GM18873 (cell line): ENCODE measurements around the gene HSPG2.
"Not testable (repeated sequence)": the region's sequence is repeated elsewhere in the genome, so short reads cannot be mapped to it uniquely, and the experiment has no call there.

Experiments used
- ATAC-seq: cut with Tn5 transposase; IDR thresholded peaks from one replicate; pipeline ENCODE4 v1.9.1; 2021; ENCODE audit warnings: mild to moderate bottlenecking, moderate library complexity, moderate number of reproducible peaks; ENCODE audit not compliant: unreplicated experiment, low FRiP score

The HSPG2 gene

DNA sequence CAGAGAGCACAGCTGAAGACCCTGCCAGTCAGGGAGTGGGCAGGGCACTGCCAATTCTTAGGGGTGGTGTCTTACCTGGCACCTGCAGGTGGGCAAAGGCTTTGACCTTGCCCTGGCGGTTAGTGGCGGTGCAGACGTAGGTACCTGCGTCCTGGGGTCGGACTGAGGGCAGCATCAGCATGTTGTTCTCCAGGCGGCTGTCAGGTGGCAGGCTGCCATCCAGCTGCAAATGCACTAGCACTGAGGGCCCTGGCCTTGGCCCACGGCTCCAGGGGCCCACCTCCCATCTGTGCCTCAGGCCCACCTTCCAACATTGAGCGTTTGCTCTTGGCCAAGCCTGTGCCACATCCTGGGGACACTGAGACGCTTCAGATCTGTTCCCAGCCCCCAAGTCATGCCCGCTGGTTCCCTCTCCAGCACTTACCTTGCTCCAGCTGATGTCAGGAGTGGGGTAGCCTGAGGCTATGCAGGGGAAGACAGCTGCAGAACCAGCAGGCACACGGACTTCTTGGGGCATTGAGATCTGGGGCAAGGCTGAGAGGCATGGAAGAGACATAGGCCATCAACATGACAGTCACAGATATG lies 103.6 kb downstream of the HSPG2 start:
- no peak for ATAC-seq

GRCh38 chr1:21831454-21831970 lies 105.6 kb downstream of the HSPG2 start:
- no peak for ATAC-seq

- no peak for ATAC-seq
These were observed 106.2 kb downstream of the HSPG2 start for GRCh38 chr1:21830792-21831453.

DNA sequence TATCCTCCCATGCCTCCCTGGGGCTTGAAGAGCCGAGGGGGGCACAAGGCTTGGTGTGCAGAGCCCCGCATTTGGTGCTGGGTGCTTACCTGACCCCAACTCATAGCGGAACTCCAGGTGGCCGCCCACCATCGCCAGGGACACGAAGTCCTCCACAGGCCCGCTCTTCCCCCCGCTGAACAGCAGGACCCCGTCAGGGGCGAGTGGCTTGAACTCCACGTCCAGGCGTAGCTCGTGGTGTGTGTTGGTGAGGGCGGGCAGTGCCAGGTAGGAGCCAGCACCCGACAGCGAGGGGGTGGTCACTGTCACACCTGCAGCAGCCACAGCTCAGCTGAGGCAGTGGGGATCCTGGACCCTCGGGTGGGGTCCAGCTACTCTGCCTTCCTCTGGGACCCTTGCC lies 107.8 kb downstream of the HSPG2 start:
- no peak for ATAC-seq

DNA sequence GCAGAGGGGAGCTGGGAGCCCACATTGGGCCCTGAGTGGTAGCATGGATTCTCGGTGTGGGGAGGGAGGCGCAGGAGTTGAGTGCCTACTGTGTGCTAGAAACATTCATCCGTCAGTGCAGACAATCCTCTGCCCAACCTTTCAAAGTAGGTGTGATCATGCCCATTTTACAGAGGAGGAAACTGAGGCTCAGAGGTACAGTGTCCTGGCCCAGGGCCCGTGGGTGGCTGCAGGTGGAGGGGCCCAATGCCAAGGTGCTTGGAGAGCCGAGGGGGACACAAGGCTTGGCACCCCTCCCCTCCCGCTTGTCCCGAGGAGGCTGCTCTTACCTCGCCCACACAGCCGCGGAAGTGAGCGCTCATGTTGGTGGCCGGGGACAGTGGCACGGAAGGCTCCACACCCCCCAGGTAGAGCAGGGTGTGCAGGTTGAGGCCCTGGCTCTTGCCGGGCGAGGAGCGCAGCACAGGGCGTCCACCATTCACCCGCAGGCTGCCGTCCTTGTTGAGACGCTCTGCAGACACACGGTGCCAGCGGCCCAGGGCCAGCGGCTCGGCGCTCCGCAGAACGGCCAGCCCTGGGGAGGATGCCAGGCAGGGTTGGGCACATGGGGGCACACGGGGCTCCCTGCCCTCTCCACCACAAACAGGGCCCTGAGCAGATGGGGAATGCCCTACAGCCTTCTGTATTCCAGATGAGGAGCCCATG lies 108.5 kb downstream of the HSPG2 start:
- no peak for ATAC-seq

- ATAC-seq, result no peak
These were observed 109.0 kb downstream of the HSPG2 start for GRCh38 chr1:21828075-21828474.

DNA sequence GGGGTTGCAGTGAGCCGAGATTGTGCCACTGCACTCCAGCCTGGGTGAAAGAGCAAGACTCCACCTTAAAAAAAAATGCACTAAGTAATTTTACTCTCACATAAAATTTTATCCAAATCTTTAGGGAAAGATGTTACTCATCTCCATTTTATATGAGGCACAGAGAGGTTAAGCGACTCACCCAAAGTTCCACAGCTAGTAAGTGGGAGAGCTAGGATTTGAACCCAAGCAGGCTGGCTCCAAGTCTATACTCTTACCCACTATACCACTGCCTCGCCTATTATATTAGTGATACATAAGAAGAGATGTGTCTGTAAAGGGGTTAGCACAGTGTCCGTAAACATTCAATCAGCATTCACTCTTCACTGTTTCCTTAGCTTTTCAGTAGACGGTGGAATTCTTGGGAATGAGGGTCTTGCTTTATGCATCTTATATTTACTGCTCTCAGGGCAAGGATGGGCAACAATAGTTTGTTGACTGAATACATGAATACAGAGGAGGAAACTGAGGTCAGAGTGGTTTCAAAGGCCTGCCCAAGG lies 109.9 kb downstream of the HSPG2 start:
- no peak for ATAC-seq

GRCh38 chr1:21826694-21827093 lies 110.4 kb downstream of the HSPG2 start:
- ATAC-seq, result not testable (repeated sequence)

- no peak for ATAC-seq
These were observed 111.7 kb downstream of the HSPG2 start for GRCh38 chr1:21825393-21825792.

GRCh38 chr1:21824926-21825325 lies 112.2 kb downstream of the HSPG2 start:
- no peak for ATAC-seq

- ATAC-seq, result no peak
These were observed 113.0 kb downstream of the HSPG2 start for GRCh38 chr1:21823980-21824702.

GRCh38 chr1:21823206-21823979 lies 113.7 kb downstream of the HSPG2 start:
- ATAC-seq, result no peak

DNA sequence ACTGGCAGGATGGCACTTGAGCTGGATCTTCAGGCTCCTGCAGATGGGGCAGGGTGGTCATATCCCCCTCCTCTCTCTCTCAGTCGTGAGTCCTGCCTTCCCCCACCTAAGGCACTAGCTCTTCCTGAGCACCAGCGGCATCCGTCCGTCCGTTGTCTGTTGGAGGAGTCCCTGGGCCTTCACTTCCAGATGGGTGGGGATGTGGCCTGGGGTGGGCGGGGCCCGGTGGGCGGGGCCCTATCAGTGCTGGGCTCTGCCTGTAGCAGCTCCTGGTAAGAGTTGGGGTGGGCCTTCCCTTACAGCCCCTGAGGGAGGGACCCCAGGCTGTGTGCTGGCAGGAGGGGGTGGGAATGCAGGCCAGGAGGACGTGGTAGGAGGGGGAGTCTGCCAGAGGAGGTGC lies 114.8 kb downstream of the HSPG2 start:
- no peak for ATAC-seq

- no peak for ATAC-seq
These were observed 115.6 kb downstream of the HSPG2 start for GRCh38 chr1:21821385-21822019.

DNA sequence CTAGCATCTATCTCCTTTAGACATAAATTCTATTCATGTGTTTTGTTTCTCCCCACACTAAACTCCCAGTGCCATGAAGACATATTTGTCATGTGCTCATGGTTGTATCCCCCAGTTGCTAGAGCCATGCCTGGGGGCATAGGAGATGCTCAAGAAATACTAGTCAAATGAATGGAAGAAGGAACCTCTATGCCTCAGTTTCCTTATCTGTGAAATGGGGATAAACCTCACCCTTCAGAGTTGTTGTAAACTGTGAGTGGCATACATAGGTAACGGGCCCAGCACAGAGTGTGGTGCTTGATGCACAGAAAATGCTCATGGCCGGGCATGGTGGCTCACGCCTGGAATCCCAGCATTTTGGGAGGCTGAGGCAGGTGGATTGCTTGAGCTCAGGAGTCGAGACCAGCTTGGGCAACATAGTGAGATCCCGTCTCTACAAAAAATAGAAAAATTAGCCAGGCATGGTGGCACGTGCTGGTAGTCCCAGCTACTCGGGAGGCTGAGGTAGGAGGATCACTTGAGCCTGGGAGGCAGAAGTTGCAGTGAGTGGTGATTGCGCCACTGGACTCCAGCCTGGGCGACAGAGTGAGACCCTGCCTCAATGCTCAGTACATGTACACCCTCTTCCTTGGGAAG lies 116.4 kb downstream of the HSPG2 start:
- no peak for ATAC-seq

GRCh38 chr1:21818656-21819055 lies 118.5 kb downstream of the HSPG2 start:
- ATAC-seq, result no peak

- ATAC-seq, result no peak
These were observed 120.4 kb downstream of the HSPG2 start for GRCh38 chr1:21816602-21817302.

DNA sequence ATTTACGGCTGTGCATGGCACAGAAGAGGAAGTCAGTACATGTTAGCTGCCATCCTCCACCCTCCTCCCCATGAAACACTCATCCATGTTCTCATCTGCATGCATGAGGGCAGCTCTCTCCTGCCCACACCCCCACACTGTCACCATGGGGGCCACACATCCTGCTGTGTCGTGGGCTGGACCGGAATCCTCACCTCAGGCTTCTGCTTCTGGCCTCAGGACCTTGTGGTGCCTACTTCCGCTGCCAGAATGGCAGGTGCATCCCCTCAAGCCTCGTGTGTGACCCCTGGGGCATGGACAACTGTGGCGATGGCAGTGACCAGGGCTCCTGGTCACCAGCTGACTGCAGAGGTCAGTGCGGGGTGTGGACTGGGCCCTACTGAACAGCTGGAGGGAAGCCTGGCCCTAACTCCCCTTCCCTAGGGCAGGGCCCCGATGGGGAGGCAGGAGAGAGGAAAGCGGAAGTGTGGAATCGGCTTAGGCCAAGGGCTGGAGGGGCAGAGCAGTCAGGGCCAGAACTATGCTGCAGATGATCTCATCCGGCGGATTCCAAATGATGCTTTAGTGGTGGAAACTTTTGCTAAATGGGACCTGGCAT lies 121.3 kb downstream of the HSPG2 start:
- ATAC-seq, result no peak
